ENCODE results near the gene AGR2.
"Not testable (repeated sequence)": the region's sequence is repeated elsewhere in the genome, so short reads cannot be mapped to it uniquely, and the experiment has no call there.

AGR2 gene

GRCh38 chr7:16774986-16775385, 29.8 kb downstream of the AGR2 start:
- intact Hi-C loops (cut with micrococcal nuclease): no loop called here
- Mint-ChIP-seq H3K4me3 (no peak overlapping the region), H3K4me1 (ENCODE audit: low read depth) (peaks cover 10% of the 10 kb centered on the region), H3K27ac (no peak overlapping the region), H3K36me3 (ENCODE audit: low read depth) (no peaks in the 10 kb centered on the region), H3K9me3 (no peaks in the 10 kb centered on the region), H3K27me3 (no peaks in the 10 kb centered on the region)

- Mint-ChIP-seq H3K27ac (no peak overlapping the region), H3K4me1 (ENCODE audit: low read depth) (peaks cover 10% of the 10 kb centered on the region), H3K36me3 (ENCODE audit: low read depth) (no peaks in the 10 kb centered on the region), H3K4me3 (no peak overlapping the region), H3K9me3 (no peaks in the 10 kb centered on the region), H3K27me3 (no peaks in the 10 kb centered on the region)
- intact Hi-C loops (cut with micrococcal nuclease): no loop called here
Measured at GRCh38 chr7:16774294-16774693, 30.5 kb downstream of the AGR2 start.

GRCh38 chr7:16773884-16774283, 30.9 kb downstream of the AGR2 start:
- intact Hi-C loops (cut with micrococcal nuclease): no loop called here
- H3K27me3 Mint-ChIP-seq: no peaks in the 10 kb centered on the region
- H3K36me3 Mint-ChIP-seq (ENCODE audit: low read depth): no peaks in the 10 kb centered on the region
- H3K4me3 Mint-ChIP-seq: no peak overlapping the region
- peaks cover 10% of the 10 kb centered on the region for H3K4me1 Mint-ChIP-seq (ENCODE audit: low read depth)
- no peaks in the 10 kb centered on the region for H3K9me3 Mint-ChIP-seq
- no peak overlapping the region for H3K27ac Mint-ChIP-seq

GRCh38 chr7:16773326-16773725, 31.5 kb downstream of the AGR2 start:
- Mint-ChIP-seq H3K27ac (no peak overlapping the region), H3K27me3 (no peaks in the 10 kb centered on the region), H3K9me3 (no peaks in the 10 kb centered on the region), H3K4me1 (ENCODE audit: low read depth) (peaks cover 10% of the 10 kb centered on the region), H3K36me3 (ENCODE audit: low read depth) (no peaks in the 10 kb centered on the region), H3K4me3 (no peak overlapping the region)
- intact Hi-C loops (cut with micrococcal nuclease): no loop called here

- H3K9me3 Mint-ChIP-seq: no peaks in the 10 kb centered on the region
- H3K27me3 Mint-ChIP-seq: no peaks in the 10 kb centered on the region
- H3K4me3 Mint-ChIP-seq: no peak overlapping the region
- intact Hi-C loops (cut with micrococcal nuclease): no loop called here
- no peaks in the 10 kb centered on the region for H3K36me3 Mint-ChIP-seq (ENCODE audit: low read depth)
- H3K27ac Mint-ChIP-seq: no peak overlapping the region
- H3K4me1 Mint-ChIP-seq (ENCODE audit: low read depth): peaks cover 10% of the 10 kb centered on the region
Measured at GRCh38 chr7:16770657-16771329, 34.0 kb downstream of the AGR2 start.

- H3K4me3 Mint-ChIP-seq, H3K9me3 Mint-ChIP-seq: not testable (repeated sequence)
Measured at GRCh38 chr7:16769994-16770393, 34.8 kb downstream of the AGR2 start.

GRCh38 chr7:16765436-16765859, 39.4 kb downstream of the AGR2 start:
- H3K4me3 Mint-ChIP-seq: no peak overlapping the region
- intact Hi-C loops (cut with micrococcal nuclease): no loop called here
- no peak overlapping the region for H3K27ac Mint-ChIP-seq
- no peaks in the 10 kb centered on the region for H3K27me3 Mint-ChIP-seq
- H3K36me3 Mint-ChIP-seq (ENCODE audit: low read depth): no peaks in the 10 kb centered on the region
- peaks cover under 1% of the 10 kb centered on the region for H3K4me1 Mint-ChIP-seq (ENCODE audit: low read depth)
- H3K9me3 Mint-ChIP-seq: no peaks in the 10 kb centered on the region

More at GRCh38 chr7:16769994-16770393, 34.8 kb downstream of the AGR2 start:
- H3K36me3 Mint-ChIP-seq (ENCODE audit: low read depth); H3K27me3 Mint-ChIP-seq; intact Hi-C loops (cut with micrococcal nuclease); H3K27ac Mint-ChIP-seq: not testable (repeated sequence)
- peaks cover 10% of the 10 kb centered on the region for H3K4me1 Mint-ChIP-seq (ENCODE audit: low read depth)

- H3K27me3 Mint-ChIP-seq: no peaks in the 10 kb centered on the region
- no peaks in the 10 kb centered on the region for H3K9me3 Mint-ChIP-seq
- no peaks in the 10 kb centered on the region for H3K36me3 Mint-ChIP-seq (ENCODE audit: low read depth)
- no peaks in the 10 kb centered on the region for H3K4me1 Mint-ChIP-seq (ENCODE audit: low read depth)
- H3K4me3 Mint-ChIP-seq: no peak overlapping the region
- H3K27ac Mint-ChIP-seq: no peak overlapping the region
- intact Hi-C loops (cut with micrococcal nuclease): no loop called here
Measured at GRCh38 chr7:16764942-16765341, 39.9 kb downstream of the AGR2 start.

GRCh38 chr7:16762177-16762576, 42.6 kb downstream of the AGR2 start:
- no peaks in the 10 kb centered on the region for H3K27me3 Mint-ChIP-seq
- H3K27ac Mint-ChIP-seq: no peak overlapping the region
- H3K4me3 Mint-ChIP-seq: no peak overlapping the region
- intact Hi-C loops (cut with micrococcal nuclease): no loop called here
- no peaks in the 10 kb centered on the region for H3K36me3 Mint-ChIP-seq (ENCODE audit: low read depth)
- no peaks in the 10 kb centered on the region for H3K9me3 Mint-ChIP-seq
- H3K4me1 Mint-ChIP-seq (ENCODE audit: low read depth): no peaks in the 10 kb centered on the region

GRCh38 chr7:16759840-16760239, 45.0 kb downstream of the AGR2 start:
- intact Hi-C loops (cut with micrococcal nuclease): no loop called here
- Mint-ChIP-seq H3K9me3 (no peaks in the 10 kb centered on the region), H3K27ac (no peak overlapping the region), H3K4me3 (no peak overlapping the region), H3K4me1 (ENCODE audit: low read depth) (peaks cover 4% of the 10 kb centered on the region), H3K36me3 (ENCODE audit: low read depth) (no peaks in the 10 kb centered on the region), H3K27me3 (peaks cover 12% of the 10 kb centered on the region)

- Mint-ChIP-seq H3K9me3 (no peaks in the 10 kb centered on the region), H3K4me3 (no peak overlapping the region), H3K27ac (no peak overlapping the region), H3K4me1 (ENCODE audit: low read depth) (peaks cover 13% of the 10 kb centered on the region), H3K36me3 (ENCODE audit: low read depth) (no peaks in the 10 kb centered on the region), H3K27me3 (peaks cover 22% of the 10 kb centered on the region)
- intact Hi-C loops (cut with micrococcal nuclease): no loop called here
Measured at GRCh38 chr7:16758631-16759611, 45.9 kb downstream of the AGR2 start.

GRCh38 chr7:16758036-16758435, 46.8 kb downstream of the AGR2 start:
- Mint-ChIP-seq H3K27me3 (peaks cover 30% of the 10 kb centered on the region), H3K4me3 (no peak overlapping the region), H3K27ac (no peak overlapping the region), H3K9me3 (no peaks in the 10 kb centered on the region), H3K4me1 (ENCODE audit: low read depth) (peaks cover 18% of the 10 kb centered on the region), H3K36me3 (ENCODE audit: low read depth) (no peaks in the 10 kb centered on the region)
- intact Hi-C loops (cut with micrococcal nuclease): no loop called here

- H3K27ac Mint-ChIP-seq: no peak overlapping the region
- intact Hi-C loops (cut with micrococcal nuclease): no loop called here
Measured at GRCh38 chr7:16755397-16755796, 49.4 kb downstream of the AGR2 start.

GRCh38 chr7:16754856-16755317, 49.9 kb downstream of the AGR2 start:
- no peaks in the 10 kb centered on the region for H3K36me3 Mint-ChIP-seq (ENCODE audit: low read depth)
- H3K27ac Mint-ChIP-seq: no peak overlapping the region
- H3K9me3 Mint-ChIP-seq: no peaks in the 10 kb centered on the region
- peaks cover 24% of the 10 kb centered on the region for H3K4me1 Mint-ChIP-seq (ENCODE audit: low read depth)
- H3K27me3 Mint-ChIP-seq: peaks cover 34% of the 10 kb centered on the region
- intact Hi-C loops (cut with micrococcal nuclease): no loop called here
- peak overlapping the region; percentile 77 for H3K4me3 Mint-ChIP-seq

More at GRCh38 chr7:16755397-16755796, 49.4 kb downstream of the AGR2 start:
- H3K4me1 Mint-ChIP-seq (ENCODE audit: low read depth): peaks cover 21% of the 10 kb centered on the region
- peaks cover 34% of the 10 kb centered on the region for H3K27me3 Mint-ChIP-seq
- no peaks in the 10 kb centered on the region for H3K9me3 Mint-ChIP-seq
- no peaks in the 10 kb centered on the region for H3K36me3 Mint-ChIP-seq (ENCODE audit: low read depth)
- H3K4me3 Mint-ChIP-seq: no peak overlapping the region
